Ammon's horn (tissue), 1 donor: ENCODE results near the gene RUNX1.

Experiments used
- DNase-seq: peaks from one replicate; pipeline ENCODE4 v3.0.0-alpha.2; 2016; ENCODE audit warnings: low spot score

Gene RUNX1

DNA sequence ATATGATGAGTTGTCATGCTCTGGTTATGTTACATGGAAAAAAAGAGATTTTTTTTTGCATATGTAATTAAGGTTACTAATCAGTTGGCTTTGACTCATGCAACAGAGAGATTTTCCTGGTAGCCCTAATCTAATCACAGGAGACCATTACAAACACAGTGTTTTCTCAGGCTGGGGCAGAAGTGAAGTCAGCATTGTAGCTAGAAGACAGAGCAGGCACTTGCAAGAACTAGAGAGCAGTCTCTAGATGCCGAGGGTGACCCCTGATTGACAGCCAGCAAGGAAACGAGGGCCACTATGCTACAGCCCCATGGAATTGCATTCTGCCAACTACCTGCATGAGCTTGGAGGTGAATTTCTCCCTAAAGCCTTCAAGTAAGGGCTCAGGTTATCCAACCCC, 151.3 kb downstream of the RUNX1 start:
- DNase-seq: no peak

- no peak for DNase-seq
Measured at GRCh38 chr21:34894401-34894800, 154.7 kb downstream of the RUNX1 start.

DNA sequence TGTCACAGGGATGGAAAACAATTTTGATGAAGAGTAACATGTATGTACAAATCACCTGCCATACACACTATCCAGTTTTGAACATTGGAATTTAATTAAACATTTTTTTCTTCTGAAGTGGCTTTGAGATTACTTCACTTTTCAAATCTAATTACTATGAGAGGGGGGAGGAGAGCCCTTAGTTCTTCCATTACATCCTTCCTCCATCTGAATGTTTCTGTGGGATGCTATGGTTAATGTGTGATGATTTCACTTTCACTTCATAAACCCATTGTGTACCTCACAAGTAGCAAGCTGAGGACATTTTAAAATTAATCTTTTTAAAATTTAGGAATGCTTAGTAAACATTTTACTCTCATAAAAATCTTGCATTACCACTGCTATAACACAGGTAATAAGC, 156.9 kb downstream of the RUNX1 start:
- no peak for DNase-seq

DNA sequence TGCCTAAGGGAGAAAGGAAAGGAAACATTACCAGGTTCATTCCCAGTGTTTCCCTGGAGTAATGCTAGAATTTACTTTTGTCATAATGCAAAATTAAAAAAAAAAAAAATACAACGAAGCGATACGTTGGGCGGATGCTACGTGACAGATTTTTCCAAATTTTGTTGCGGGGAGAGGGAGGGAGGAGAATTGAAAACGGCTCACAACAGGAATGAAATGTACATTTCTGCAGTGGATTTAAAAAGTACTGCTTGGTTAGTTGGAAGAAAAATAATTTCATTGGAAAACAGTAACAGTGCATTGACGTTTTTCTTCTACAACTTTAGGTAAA, 157.5 kb downstream of the RUNX1 start:
- DNase-seq: no peak

- peak; percentile 16 for DNase-seq
Measured at GRCh38 chr21:34890724-34891612, 158.1 kb downstream of the RUNX1 start.

- no peak for DNase-seq
Measured at GRCh38 chr21:34890470-34890723, 158.7 kb downstream of the RUNX1 start.

DNA sequence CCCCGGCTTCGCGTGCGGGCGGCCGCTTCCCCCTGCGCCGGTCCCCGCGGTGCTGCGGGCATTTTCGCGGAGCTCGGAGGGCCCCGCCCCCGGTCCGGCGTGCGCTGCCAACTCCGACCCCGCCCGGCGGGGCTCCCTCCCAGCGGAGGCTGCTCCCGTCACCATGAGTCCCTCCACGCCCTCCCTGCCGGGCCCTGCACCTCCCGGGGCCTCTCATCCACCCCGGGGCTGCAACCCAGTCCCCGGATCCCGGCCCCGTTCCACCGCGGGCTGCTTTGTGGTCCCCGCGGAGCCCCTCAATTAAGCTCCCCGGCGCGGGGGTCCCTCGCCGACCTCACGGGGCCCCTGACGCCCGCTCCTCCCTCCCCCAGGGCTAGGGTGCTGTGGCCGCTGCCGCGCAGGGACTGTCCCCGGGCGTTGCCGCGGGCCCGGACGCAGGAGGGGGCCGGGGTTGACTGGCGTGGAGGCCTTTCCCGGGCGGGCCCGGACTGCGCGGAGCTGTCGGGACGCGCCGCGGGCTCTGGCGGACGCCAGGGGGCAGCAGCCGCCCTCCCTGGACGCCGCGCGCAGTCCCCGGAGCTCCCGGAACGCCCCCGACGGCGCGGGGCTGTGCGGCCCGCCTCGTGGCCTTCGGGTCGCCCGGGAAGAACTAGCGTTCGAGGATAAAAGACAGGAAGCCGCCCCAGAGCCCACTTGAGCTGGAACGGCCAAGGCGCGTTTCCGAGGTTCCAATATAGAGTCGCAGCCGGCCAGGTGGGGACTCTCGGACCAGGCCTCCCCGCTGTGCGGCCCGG, 159.2 kb downstream of the RUNX1 start:
- peak; percentile 46 for DNase-seq

GRCh38 chr21:34889320-34889675, 159.8 kb downstream of the RUNX1 start:
- DNase-seq: peak; percentile 14

GRCh38 chr21:34888569-34889319, 160.4 kb downstream of the RUNX1 start:
- peak; percentile 67 for DNase-seq

DNA sequence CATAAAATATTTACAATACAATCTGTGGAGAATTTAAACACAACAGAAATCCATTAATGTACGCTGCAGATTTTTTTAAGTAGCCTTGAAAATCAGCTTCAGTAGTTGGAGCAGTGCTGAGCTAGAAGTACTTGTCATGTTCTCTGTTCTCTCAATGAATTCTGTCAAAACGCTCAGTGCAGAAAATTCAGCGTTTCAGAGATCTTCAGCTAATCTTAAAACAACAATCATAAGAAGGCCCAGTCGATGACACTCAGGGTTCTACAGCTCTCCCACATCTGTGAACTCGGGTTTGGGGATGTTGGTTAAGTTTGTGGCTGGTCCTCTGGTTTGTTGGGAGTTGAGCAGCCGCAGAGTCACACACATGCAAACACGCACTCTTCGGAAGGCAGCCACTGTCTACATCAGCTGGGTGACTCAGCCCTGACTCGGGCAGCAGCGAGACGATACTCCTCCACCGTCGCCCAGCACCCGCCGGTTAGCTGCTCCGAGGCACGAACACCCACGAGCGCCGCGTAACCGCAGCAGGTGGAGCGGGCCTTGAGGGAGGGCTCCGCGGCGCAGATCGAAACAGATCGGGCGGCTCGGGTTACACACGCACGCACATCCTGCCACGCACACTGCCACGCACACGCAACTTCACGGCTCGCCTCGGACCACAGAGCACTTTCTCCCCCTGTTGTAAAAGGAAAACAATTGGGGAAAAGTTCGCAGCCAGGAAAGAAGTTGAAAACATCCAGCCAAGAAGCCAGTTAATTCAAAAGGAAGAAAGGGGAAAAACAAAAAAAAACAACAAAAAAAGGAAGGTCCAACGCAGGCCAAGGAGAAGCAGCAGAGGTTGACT, 161.2 kb downstream of the RUNX1 start:
- peak; percentile 60 for DNase-seq

GRCh38 chr21:34887105-34887442, 162.0 kb downstream of the RUNX1 start:
- no peak for DNase-seq

DNA sequence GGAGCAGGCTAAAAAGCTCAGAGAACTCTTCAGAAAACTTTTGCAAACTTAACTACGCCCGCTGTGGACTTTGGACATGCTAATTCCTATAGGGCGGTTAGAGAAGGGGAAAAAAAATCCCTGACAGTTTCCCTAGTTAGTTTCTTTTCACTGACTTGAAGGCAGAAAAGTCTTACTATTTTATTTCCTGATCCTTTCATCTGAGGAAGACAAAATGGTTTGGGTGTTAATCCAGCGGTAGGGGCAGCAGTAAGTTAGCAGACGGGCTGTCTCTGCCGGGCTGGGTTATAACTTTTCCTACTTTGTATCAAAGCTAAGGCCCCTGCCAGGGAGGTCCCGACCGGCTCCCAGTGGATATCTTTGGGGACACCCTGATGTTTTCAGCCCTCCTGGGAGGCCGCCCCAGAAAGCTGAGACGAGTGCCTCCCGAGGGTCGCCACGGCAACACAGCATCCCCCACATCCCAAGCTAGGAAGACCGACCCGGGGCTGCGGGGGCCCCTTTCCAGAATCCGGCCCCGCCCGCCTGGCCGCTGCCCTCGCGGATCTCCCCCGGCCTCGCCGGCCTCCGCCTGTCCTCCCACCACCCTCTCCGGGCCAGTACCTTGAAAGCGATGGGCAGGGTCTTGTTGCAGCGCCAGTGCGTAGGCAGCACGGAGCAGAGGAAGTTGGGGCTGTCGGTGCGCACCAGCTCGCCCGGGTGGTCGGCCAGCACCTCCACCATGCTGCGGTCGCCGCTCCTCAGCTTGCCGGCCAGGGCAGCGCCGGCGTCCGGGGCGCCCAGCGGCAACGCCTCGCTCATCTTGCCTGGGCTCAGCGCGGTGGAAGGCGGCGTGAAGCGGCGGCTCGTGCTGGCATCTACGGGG, 162.6 kb downstream of the RUNX1 start:
- DNase-seq: peak; percentile 7

DNA sequence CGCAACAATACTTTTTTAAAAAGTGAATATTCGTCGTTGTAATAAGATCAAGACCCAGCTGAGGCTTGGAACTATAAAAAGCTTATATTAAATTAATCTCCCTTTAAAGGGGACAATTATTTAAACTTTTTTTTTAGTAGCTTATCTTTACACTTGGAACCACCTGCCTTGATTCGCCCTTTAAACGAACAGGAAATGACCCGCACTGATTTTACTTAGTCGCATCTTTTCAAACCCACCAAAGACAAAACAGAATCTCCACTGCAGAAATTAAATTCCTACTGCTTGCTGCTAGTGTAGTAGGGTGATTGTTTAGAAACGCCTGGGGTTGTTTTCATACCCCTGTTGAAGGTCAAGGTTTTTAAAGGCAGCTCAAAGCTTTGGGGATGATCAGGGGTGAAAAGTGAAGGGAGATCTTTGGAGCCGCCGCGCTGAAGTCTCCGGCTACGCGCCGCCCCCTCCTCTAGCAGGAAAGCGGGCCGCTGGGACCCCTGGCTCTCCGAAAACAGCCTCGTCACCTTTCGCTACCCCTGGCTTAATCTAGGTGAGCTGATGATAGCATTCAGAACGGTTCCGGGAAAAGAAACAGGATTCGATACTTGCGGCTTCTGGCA, 163.4 kb downstream of the RUNX1 start:
- no peak for DNase-seq

GRCh38 chr21:34885125-34885524, 164.0 kb downstream of the RUNX1 start:
- DNase-seq: no peak

- DNase-seq: no peak
Measured at GRCh38 chr21:34884346-34884929, 164.7 kb downstream of the RUNX1 start.

DNA sequence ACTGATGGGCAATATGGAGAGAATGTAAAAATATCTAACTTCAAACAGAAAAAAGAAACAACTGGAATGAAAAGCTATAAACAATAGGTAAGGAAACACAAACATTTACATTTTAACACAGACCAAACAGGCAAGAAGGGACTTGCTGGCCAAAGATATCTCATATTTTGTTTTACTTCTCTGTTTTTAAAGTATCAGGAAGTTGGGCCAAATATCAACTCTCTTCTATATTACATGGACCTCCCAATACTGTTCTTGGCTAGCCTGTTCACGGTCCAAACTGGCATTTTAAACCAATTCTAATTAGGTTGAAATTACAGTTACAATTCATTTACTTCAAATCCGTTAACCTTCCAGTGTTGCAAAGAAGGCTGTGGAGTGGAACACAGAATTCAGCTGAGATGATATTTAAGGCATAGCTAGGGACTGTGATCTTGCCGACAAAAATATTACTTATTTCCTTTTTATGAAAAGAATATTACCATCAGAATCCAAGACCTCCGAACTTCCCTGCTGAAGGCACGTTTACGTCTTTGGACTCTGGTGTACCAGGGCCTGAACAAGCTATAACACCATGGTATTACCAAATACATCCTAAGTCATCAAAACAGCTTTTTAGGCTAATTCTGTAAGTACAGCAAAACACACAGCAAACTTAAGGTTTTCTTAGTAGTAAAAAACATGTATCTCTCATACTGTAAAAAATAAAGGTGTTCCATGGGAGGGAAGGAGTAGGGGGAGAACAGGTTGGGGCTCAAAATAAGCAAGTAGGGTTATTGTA, 165.4 kb downstream of the RUNX1 start:
- DNase-seq: no peak

GRCh38 chr21:34882719-34883131, 166.4 kb downstream of the RUNX1 start:
- peak; percentile 36 for DNase-seq

- no peak for DNase-seq
Measured at GRCh38 chr21:34881839-34882371, 167.2 kb downstream of the RUNX1 start.

- no peak for DNase-seq
Measured at GRCh38 chr21:34881421-34881820, 167.7 kb downstream of the RUNX1 start.
